Sigmoid colon (tissue), 7 donors: ENCODE results near the gene GAMT. TPM values are rescaled to one million over a fixed set of nuclear protein-coding genes. Genes with fewer than 3 reads are reported as not detected.

Source experiments
- DNase-seq: peaks from one replicate; pipeline ENCODE4 v3.0.0-alpha.2; 2019
- H3K27ac ChIP-seq, 4 donors: fragments of 200-600 bp; sonication (generic); one replicate each; pipeline ENCODE4 v1.5.1; 2016 to 2019; ENCODE audit warnings: mild to moderate bottlenecking in 1 of 4
- H3K27me3 ChIP-seq, 3 donors: fragments of 200-600 bp; sonication (generic); one replicate each; pipeline ENCODE4 v1.5.1; 2019; ENCODE audit warnings: mild to moderate bottlenecking in 1 of 3
- H3K36me3 ChIP-seq, 4 donors: fragments of 200-600 bp; sonication (generic); one replicate each; pipeline ENCODE4 v1.5.1; 2016 to 2019
- H3K4me1 ChIP-seq, 4 donors: fragments of 200-600 bp; sonication (generic); one replicate each; pipeline ENCODE4 v1.5.1; 2017 to 2019
- H3K4me3 ChIP-seq, 4 donors: fragments of 200-600 bp; sonication (generic); one replicate each; pipeline ENCODE4 v1.5.1; 2017 to 2019; ENCODE audit warnings: mild to moderate bottlenecking in 2 of 4, moderate library complexity in 1 of 4
- H3K9me3 ChIP-seq, 4 donors: fragments of 200-600 bp in 3 of 4; sonication (generic) in 3 of 4; one replicate each; pipeline versions ENCODE4 v1.5.1 to v1.6.1; 2013 to 2019
- CTCF ChIP-seq, 4 experiments: fragments of 450-650 bp in 3 of 4; fragments of 200-600 bp in 1 of 4; IDR thresholded peaks; one replicate each; pipeline ENCODE4 v1.5.1; 2016 to 2019; ENCODE audit warnings: antibody characterized with exemption in 4 of 4, mild to moderate bottlenecking in 3 of 4, moderate library complexity in 2 of 4
- EP300 ChIP-seq, 4 donors: sonication (generic); formaldehyde crosslinking; IDR thresholded peaks; one replicate each; pipeline ENCODE4 v1.6.1; 2017; ENCODE audit warnings: antibody characterized with exemption in 4 of 4
- POLR2A ChIP-seq, 2 donors: fragments of 450-650 bp; IDR thresholded peaks; one replicate each; pipeline ENCODE4 v1.6.1; 2016; ENCODE audit warnings: antibody characterized with exemption in 2 of 2, mild to moderate bottlenecking in 2 of 2, moderate library complexity in 2 of 2
- POLR2AphosphoS5 ChIP-seq, 4 donors: sonication (generic); formaldehyde crosslinking; IDR thresholded peaks; one replicate each; pipeline ENCODE4 v1.6.1; 2017; ENCODE audit warnings: antibody characterized with exemption in 4 of 4
- WGBS, 2 donors: extraction: QIAGEN DNeasy Blood & Tissue Kit; methylation state at CpG; one replicate each; pipeline ENCODE4 v1.1.7; 2013; 5-methylcytosine and 5-hydroxymethylcytosine counted together
- intact Hi-C: fragments of 100-400 bp; cut with DNase I; formaldehyde crosslinking; loops from one replicate; pipeline ENCODE4 v1.15.1; 2023
- polyA plus RNA-seq, 3 donors: library from polyadenylated mRNA; stranded (reverse); fragments of 200-250 nt; gene quantifications; one replicate each; pipeline ENCODE4 v1.2.3, GENCODE V29; 2013
- total RNA-seq, 4 donors: library from RNA; depleted of rRNA; stranded (reverse); fragments of >200 nt; gene quantifications; one replicate each; pipeline ENCODE4 v1.1.0, GENCODE V29; 2016
- donor health status: healthy with polysubstance abuse.
- donor health status: Bipolar disorder and iron deficiency.
- donor health status: healthy.

GAMT gene
- total and polyA plus RNA-seq, 7 donors: 1.8 to 16.6 (median 7.8) TPM

- H3K4me1 ChIP-seq: peaks cover 0 to 38% (median 29%) of the 10 kb centered on the region in 4 donors
- 80 to 89% methylated on average over 9 of the region's 9 CpGs for WGBS, 2 donors
- no peak overlapping the region for H3K4me3 ChIP-seq
- H3K27ac ChIP-seq: no peak overlapping the region
- H3K27me3 ChIP-seq: peaks cover 0 to 12% (median 5%) of the 10 kb centered on the region in 3 donors
- DNase-seq: no peak
- intact Hi-C loops: no loop called here
- no peak for TF ChIP-seq CTCF (IDR thresholded peaks at IDR 0.05)
- TF ChIP-seq POLR2A (IDR thresholded peaks at IDR 0.05): no peak
- no peak for TF ChIP-seq EP300 (IDR thresholded peaks at IDR 0.05)
- no peak for TF ChIP-seq POLR2AphosphoS5 (IDR thresholded peaks at IDR 0.05)
- no peaks in the 10 kb centered on the region for H3K9me3 ChIP-seq
- peaks cover 0 to 18% (median 13%) of the 10 kb centered on the region in 4 donors for H3K36me3 ChIP-seq
Measured at GRCh38 chr19:1397838-1398237, 3.5 kb downstream of the GAMT start.

- peaks cover 0 to 26% (median 21%) of the 10 kb centered on the region in 4 donors for H3K36me3 ChIP-seq
- WGBS, 2 donors: 34 to 72% methylated on average over 42 of the region's 42 CpGs
- H3K27ac ChIP-seq: no peak overlapping the region
- no peak overlapping the region for H3K4me3 ChIP-seq
- no peaks in the 10 kb centered on the region for H3K9me3 ChIP-seq
- peaks cover 0 to 38% (median 29%) of the 10 kb centered on the region in 4 donors for H3K4me1 ChIP-seq
- intact Hi-C loops: no loop called here
- TF ChIP-seq POLR2A (IDR thresholded peaks at IDR 0.05) (no peak), CTCF (IDR thresholded peaks at IDR 0.05) (no peak), POLR2AphosphoS5 (IDR thresholded peaks at IDR 0.05) (no peak), EP300 (IDR thresholded peaks at IDR 0.05) (no peak)
- peaks cover 0 to 5% (median 4%) of the 10 kb centered on the region in 3 donors for H3K27me3 ChIP-seq
- DNase-seq: no peak
Measured at GRCh38 chr19:1396768-1397679, 4.3 kb downstream of the GAMT start.

- peaks cover 0 to 30% (median 22%) of the 10 kb centered on the region in 4 donors for H3K4me1 ChIP-seq
- no peaks in the 10 kb centered on the region for H3K9me3 ChIP-seq
- intact Hi-C loops: no loop called here
Measured at GRCh38 chr19:1396019-1396767, 5.1 kb downstream of the GAMT start.

More at GRCh38 chr19:1396019-1396767, 5.1 kb downstream of the GAMT start:
- Histone ChIP-seq H3K4me3 (no peak overlapping the region), H3K27ac (no peak overlapping the region), H3K36me3 (peaks cover 0 to 34% (median 27%) of the 10 kb centered on the region in 4 donors), H3K27me3 (peaks cover 0 to 4% (median 4%) of the 10 kb centered on the region in 3 donors)
- DNase-seq: no peak
- 38 to 56% methylated on average over 25 of the region's 25 CpGs for WGBS, 2 donors
- TF ChIP-seq POLR2A (IDR thresholded peaks at IDR 0.05) (no peak), CTCF (IDR thresholded peaks at IDR 0.05) (no peak), POLR2AphosphoS5 (IDR thresholded peaks at IDR 0.05) (peak in 2 of 4 donors; percentile 11 to 17), EP300 (IDR thresholded peaks at IDR 0.05) (no peak)
